Heart left ventricle (tissue), 13 donors: Measurements from ENCODE around the gene KRT15.

Source experiments
- POLR2A ChIP-seq, 2 donors: fragments of 450-650 bp; IDR thresholded peaks; one replicate each; pipeline ENCODE4 v1.6.1; 2017; ENCODE audit warnings: antibody characterized with exemption in 2 of 2, mild to moderate bottlenecking in 2 of 2, moderate library complexity in 2 of 2
- TF ChIP-seq, protein P1 (sequence below), 12 donors: fragments of 200-600 bp; sonication (generic) in 4 of 12; IDR thresholded peaks; one replicate each; pipeline versions ENCODE4 v1.5.0 to v1.8.0; 2018 to 2022; ENCODE audit warnings: antibody characterized with exemption in 12 of 12, mild to moderate bottlenecking in 5 of 12
- donor health status: ischemic (EF 13 %, LVEDD 7.1; RV severe dilation, severe dysfunction).
- donor health status: DM: no; HTN: yes; CAD: no.
- donor health status: DM: no; HTN: no; CAD: no.
- donor health status: ischemic (EF 25% LVEDD 6.9; RV normal size, moderate dysfunction).
- donor health status: ischemic (EF 25% LVEDD 5.7; RV mildly dilated, moderate dysfunction).
- donor health status: ischemic (EF 35%, LVEDD 5.7; RV mildly dilated, moderate dysfunction).
- donor health status: nonischemic (EF 11% LVEDD 7.7; RV severe dilation, severe dysfunction).
- donor health status: DM: yes; HTN: yes; CAD: no.
- donor health status: PGD.
- donor health status: ischemic (EF 29% LVEDD 5.4; RV normal size, mild dysfunction).
- donor health status: nonischemic (EF 23%, LVEDD 6.1; RV moderate dilation, normal function).

DNA sequence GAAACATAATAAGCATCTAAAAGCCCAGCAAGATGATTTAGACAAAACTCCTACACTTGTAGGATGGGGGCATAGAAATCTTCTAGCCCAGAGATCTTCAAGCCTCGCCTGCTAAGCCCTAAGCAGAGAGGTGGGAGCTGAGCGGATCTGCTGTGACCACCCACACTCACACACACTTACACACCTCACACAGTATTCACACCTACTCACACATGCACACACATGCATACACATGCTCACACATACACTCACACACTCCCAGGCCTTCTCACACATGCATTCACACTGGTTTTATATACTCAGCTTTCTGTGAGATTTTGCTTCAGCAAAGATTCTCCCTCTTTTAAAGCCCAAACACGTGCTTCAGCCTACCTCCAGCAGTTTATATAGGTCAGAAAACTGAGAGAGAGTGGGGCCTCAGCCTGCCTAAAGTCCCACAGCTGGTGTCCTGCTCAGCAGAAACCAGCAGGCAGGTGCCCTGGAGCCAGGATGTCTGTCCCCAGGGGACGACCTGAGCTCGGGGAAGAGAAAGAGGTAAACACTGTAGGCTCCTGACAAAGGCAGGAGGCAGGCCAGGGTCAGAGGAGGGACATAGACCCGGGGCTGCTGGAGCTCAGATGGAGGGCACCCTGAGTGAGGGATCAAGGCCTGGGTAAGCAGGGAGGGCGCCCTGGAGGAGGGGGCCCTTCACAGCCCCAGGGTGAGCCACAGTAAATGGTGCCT lies 21.4 kb upstream of the KRT15 start:
- TF ChIP-seq, protein P1, sequence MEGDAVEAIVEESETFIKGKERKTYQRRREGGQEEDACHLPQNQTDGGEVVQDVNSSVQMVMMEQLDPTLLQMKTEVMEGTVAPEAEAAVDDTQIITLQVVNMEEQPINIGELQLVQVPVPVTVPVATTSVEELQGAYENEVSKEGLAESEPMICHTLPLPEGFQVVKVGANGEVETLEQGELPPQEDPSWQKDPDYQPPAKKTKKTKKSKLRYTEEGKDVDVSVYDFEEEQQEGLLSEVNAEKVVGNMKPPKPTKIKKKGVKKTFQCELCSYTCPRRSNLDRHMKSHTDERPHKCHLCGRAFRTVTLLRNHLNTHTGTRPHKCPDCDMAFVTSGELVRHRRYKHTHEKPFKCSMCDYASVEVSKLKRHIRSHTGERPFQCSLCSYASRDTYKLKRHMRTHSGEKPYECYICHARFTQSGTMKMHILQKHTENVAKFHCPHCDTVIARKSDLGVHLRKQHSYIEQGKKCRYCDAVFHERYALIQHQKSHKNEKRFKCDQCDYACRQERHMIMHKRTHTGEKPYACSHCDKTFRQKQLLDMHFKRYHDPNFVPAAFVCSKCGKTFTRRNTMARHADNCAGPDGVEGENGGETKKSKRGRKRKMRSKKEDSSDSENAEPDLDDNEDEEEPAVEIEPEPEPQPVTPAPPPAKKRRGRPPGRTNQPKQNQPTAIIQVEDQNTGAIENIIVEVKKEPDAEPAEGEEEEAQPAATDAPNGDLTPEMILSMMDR (IDR thresholded peaks at IDR 0.05): no peak
- no peak for TF ChIP-seq POLR2A (IDR thresholded peaks at IDR 0.05)
